HL-60/S4 (cell line): Measurements from ENCODE around the gene CIRBP.

Experiments used
- in situ Hi-C: fragments of 300-500 bp; cut with MboI; formaldehyde crosslinking; loops from 2 replicates; pipeline ENCODE4 v1.14.3; 2022; ENCODE audit warnings: low sequenced_read_pairs

The CIRBP gene

GRCh38 chr19:1266916-1267476 is 2.1 kb upstream of the CIRBP start:
- in situ Hi-C loops: no loop called here

DNA sequence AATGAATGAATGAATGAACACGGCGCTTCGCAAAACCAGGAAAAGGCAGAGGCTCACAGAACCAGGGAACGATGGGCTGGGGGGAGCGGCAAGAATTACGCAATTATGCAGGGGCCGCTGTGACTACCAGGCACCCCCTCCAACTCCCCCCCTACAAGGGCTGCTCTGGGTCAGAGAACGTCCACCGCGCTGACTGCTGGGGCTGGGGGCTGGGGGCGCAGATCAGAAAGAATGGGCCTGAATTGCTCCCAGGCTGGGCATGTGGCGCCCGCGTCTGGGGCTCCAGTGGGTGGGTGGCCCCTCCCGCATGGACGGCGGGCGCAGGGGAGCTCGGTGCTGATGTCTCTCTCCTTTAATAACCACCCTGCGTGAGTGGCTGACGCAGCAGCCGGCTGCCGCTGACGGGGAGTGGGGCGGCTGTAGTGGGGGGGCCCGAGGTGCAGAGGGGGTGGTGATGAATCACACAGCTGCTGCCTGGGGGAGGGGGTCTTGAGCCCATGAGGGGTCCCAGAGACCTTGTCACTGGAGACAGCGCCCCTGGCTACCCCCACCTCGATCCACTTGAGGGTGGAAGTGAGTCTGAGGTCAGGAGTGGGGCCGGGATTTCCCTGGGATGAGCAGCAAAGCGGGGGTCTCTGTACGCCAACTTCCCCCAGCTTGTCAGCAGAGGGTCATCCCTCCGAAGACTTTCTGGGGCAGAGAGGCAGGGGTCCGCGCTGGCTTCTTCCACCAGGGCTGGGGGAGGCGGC is 1.5 kb upstream of the CIRBP start:
- in situ Hi-C loops: no loop called here

DNA sequence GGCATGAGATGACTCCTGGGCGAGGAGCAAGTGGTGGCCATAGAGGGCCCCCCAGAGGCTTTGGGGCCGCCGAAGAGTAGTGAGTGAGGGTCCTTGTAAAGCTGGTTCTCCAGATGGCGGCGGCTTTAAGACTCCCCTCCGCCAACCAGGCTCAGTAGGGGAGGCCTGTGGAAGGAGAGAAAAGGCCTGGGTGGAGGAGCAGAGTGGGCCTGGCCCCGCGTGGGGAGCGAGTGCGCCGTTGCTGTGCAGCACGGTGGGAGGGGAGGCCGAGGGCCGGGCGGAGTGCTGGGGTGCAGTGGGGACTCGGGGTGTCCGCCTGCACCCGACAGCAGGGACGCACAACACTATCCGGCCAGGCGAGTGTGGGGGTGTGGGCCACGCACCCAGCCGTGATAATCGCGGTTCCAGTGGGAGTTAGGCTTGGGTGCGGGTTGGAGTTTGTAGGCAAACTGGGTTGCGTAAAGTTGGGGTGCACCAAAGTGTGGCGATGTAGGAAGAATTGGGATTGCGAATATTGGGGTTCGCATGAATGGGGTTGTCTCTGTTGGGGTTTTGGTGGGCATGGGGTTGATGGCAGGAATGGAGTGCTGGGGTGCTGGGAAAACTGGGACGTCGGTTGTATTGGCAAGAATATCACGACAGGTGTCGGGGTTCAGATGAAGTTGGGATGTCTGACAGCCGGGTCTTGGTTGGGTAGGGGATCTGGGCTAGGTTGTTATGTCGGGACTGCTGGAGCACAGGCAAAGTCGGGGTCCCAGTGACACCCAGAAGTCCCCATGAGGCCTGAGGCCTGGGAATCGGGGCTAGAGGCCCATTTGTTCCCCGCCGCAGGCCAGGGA is 687 bp upstream of the CIRBP start:
- in situ Hi-C loops: no loop called here

- in situ Hi-C loops: no loop called here
Measured at GRCh38 chr19:1269478-1270212, 513 bp downstream of the CIRBP start.

DNA sequence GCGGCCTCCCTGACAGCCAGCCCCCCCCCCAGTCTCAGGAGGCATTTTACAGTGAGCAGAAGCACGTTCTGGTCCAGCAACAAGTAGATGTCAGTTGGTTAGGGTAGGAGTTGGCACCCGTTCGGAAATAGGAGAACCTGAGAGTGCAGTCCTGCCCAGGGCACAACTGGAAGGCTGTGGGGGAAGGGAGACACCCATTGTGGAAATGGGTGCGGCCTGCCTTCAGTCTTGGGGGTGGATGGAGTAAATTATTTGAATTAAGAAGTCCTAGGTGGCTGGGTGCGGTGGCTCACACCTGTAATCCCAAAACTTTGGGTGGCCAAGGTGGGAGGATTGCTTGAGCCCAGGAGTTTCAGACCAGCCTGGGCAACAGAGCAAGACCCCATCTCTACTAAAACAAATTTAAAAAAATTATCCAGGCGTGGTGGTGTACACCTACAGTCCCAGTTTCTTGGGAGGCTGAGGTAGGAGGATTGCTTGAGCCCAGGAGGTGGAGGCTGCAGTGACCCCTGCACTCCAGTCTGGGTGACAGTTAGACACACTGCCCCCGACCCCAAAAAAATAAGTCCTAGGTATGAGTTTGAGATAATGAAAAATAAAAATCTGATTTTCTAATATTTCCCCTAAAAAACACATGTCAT is 1.2 kb downstream of the CIRBP start:
- in situ Hi-C loops: no loop called here

- in situ Hi-C loops: no loop called here
Measured at GRCh38 chr19:1270854-1271527, 1.9 kb downstream of the CIRBP start.

GRCh38 chr19:1271528-1272422 is 2.6 kb downstream of the CIRBP start:
- in situ Hi-C loops: no loop called here

GRCh38 chr19:1272423-1273262 is 3.5 kb downstream of the CIRBP start:
- in situ Hi-C loops: no loop called here

DNA sequence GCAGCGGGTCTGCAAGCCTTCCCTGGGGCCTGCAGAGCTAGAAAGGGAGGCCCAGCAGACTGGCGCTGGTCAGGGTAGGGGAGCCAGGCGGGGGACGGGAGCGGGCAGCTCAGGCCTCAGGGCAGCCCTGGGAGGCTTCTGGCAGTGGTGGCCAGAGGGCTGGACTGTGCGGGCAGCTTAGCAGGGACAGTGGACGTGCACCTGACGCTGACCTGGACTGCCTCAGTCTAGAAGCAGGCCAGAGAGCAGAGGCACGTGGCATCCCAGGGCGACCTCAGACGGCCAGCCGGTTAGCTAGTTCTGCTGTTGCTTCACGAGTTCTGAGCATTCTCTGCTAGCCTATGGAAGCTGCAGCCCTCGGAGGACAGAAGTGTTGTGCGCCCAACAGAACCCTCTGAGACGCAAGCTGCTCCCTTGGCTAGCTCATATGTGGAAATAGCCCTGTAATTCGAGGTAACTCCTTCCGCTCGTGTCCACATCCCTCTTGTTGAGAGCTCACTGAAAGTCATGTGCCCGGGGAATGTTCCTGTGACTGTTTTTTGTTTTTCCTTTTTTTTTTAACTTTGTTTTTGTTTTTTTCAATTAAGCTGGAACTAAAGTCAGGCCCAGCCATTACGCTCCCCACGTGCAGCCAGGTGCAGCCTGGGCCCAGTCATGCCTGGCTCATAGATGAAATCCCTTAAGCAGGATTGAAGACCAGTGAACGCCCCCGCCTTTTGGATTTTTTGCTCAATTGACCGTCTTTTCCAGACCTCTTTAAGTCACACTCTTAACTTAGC is 4.3 kb downstream of the CIRBP start:
- in situ Hi-C loops: no loop called here

- in situ Hi-C loops: no loop called here
Measured at GRCh38 chr19:1274081-1274851, 5.1 kb downstream of the CIRBP start.

DNA sequence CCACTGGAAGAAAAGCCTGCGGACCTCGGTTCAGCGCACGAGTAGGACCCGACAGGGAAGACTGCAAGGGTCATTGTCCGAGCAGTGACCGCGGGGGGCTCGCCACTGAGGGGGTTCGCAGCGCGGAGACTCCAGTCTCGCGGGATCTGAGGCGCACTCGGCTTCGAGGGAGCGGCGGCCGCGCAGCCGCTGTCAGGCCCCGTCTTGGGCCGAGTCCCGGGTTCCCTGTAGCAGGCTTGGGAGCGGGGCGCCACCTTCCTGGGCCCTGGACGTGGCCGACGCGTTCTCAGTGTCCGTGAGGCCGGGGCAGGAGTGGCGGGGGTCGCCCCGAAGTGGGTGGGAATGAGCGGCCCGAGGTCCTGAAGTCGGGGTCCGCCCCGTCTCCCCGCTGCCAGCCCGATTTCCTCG is 5.7 kb downstream of the CIRBP start:
- in situ Hi-C loops: no loop called here

- in situ Hi-C loops: no loop called here
Measured at GRCh38 chr19:1275260-1275975, 6.3 kb downstream of the CIRBP start, which contains the start of gene FAM174C. Gene FAM174C, plus strand, starts transcription at chr19:1275530. Its CDS starts 20 bp downstream, at chr19:1275550.

DNA sequence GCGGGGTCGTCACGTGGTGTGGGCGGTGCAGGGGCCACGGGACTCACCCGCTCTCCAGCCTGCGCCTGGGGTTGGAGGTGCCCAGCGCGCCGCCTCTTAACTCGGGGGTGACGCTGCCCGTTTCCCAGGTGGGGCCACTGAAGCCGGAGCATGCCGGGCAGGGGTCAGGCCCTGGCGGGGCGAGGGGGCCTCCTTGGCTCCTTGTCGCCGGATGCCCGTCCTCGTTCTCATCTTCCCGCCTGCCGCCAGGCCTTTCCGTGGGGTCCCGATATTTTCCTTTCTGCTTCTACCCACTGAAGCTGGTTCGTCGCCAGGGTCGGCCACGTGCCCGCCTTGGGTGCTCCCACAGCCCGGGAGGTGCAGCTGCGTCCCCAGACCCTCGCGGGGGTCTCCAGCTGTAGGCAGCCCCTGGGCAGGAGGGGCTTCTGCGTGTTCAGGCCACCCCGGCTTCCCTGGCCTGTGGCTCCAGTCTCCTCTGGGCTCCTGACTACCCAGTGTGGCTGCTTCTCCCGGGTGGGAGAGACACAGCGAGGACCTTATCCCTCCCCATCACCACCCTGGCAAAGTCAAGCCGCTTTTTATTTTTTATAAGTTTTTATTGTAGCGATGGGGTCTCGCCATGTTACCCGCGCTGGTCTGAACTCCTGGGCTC is 7.0 kb downstream of the CIRBP start:
- in situ Hi-C loops: no loop called here

DNA sequence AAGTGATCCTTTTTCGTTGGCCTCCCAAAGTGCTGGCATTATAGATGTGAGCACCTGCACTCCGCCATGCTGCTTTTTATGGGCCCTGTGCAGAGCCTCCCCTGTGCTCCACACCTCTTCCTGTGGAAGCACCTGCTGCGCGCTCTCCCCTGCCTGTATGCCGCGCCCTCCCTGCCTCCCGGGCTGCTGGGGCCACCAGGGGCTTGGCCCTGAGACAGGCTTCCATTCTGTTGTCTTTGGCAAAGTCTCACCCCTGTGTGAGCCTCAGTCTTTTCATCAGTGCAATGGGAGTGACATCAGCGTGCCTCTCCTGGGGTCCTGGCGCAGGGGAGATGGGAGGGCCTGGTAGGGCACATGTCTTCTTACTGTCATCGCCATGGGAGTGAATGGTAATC is 7.5 kb downstream of the CIRBP start:
- in situ Hi-C loops: no loop called here

DNA sequence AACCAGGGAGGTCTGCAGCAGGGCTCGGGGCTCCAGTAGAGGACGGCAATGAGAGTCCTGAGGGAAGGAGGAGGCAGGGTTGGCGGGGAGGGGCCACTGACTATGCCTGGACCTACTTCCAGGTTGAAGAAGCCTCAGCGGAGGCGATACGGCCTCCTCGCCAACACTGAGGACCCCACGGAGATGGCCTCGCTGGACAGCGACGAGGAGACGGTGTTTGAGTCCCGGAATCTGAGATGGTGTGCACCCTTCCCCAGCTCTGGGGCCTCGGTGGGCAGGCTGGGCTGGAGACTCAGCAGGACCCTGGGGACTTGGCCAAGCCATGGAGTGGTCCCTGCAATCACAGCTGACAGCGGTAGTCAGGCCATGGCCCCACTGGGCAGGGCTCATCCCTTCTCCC is 7.9 kb downstream of the CIRBP start:
- in situ Hi-C loops: no loop called here

DNA sequence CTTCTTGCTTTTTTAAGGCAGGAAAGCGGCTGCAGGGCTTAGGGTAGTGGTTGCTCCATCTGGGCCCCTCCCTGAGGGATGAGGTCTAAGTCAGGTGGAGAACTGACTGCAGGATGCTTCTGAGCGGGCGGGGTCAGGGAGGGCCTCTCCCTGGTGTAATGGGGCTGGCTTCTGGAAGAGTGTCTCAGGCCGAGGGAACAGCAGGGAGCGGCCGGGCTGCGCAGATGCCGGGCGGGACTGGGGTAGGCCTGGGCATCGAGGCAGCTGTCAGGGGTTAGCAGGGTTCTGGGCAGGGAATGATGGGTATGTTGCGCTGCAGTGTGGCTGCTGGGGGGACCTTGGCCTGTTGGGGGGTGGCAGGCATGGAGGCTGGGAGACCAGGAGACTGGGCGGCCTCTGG is 8.9 kb downstream of the CIRBP start:
- in situ Hi-C loops: no loop called here
